Anterior cingulate cortex (tissue), 58 donors: ENCODE data around the gene RAB11FIP3.
A peak's percentile ranks its signal among the peaks of the same experiment; 100 is the strongest.

Experiments
- DNase-seq, 58 donors: peaks; one replicate each; lab custom pipeline; 2025; lab: John Stamatoyannopoulos, UW

The RAB11FIP3 gene

DNA sequence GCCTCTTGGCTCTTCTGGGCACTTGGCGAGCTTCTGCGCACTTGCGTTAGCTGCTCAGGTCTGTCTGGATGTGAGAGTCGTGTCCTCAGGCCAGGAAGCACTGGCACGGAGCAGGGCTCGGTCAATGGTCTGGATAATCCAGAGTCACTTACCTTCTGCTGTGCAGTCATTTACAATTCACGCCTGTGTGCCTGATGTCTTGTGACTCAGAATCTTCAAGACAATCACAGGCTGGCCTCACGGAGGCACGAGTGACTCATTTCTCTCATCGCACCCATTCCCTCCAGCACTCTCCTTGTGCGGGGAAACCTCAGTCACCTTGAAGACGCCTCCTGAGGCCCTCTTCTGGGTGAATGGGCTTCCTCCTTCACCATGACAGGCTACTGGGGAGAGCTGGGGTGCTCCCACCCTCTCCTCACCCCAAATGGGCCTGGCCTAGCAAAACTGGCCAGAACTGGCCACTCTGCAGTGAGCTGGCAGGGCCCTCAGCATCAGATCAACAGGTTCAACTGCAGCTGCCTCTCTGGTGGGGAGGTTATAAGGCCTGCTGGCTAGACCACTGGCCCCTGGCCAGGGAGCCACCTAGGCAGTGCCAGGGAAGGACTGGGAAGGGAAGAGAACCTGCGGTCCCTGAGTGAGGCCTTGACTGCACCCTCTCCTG lies 100.2 kb downstream of the RAB11FIP3 start:
- peak in 20 of 58 donors; percentile 13 to 67 (median 32) for DNase-seq

DNA sequence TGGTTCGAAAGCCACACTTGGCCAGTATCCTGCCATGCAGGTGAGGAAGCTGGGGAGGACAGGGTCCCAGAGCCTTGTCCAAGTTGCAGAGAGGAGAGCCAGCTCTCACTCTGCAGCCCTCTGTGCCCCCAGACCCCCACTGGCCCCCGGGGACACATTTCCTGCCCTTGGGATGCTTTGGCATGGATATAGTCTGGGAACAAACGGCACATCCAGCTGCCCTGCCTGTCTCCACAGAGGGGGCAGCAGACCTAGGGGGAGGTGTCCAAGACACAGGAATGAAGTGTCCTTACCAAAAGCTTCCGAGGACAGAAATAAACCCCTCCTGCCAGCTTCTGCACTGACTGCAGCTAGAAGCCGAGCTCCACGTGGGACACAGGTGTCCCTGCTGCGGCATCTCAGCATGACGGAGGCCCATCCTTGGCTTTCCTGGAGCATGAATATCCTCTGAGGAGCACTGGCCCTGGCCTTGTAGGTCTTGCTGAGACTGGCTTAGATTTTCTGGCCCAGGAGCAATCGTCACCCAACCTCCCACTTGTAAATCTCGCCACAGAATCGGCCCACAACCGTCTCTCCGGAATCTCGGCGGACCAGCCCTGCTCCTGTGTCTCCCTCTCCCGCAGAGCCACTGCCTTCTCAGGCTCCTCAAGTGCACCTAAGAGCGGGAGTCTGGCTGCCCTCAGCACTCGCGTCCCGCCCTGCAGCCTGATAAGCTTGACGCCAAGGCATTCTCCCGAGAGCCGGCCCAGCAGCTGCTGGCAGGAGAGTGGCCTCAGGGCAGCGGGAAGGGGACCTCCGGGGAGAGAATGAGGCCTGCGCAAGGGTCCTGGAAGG lies 100.9 kb downstream of the RAB11FIP3 start:
- peak in 13 of 58 donors; percentile 42 to 67 (median 49) for DNase-seq

DNA sequence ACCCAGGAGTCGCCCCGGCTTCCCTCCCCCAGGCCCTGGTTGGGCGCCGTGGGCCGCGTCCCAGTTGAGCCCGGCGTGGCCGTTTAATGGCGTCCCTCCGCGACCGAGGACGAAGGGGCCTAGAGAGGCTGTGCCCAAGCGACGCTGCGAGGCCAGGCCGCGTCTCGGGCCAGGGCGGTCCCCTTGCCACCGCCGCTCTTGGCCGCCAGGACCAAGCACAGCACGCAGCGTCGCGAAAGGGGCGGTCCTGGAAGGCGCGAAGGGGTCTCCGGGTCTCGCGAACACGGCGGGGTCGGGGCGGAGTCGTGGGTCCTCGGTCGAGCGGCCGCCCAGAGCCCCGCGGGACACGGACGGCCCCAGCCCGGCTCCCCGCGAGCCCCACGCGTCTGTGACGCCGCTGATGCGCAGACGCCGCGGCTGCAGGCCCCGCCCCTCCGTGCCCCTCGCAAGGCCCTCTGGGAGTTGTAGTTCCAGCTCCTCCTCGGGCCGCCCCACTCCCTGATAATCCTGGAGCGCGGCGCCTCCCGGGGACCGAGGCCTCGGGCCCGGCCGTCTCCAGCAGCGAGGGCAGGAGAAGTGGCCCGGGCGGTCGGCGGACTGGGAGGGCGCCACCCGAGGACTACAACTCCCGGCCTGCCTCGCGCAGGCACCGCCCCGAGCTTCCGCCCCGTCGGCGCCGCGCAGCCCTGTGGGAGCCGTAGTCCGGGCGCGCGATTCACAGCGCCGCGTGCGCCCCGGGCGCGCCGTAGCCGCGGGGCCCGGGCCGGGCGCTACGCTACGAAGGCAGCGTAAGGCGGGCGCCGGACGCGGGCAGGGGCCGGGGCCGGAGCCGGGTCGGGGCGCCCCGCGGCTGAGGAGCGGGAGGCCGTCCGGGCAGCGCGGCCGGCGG lies 101.8 kb downstream of the RAB11FIP3 start, which contains the start of gene CAPN15:
TSS of gene CAPN15 (plus strand) at position 698 of the 889 bp plus-strand sequence. CDS start 19,127 bp downstream, outside the sequence.
- peak; percentile 46 to 98 (median 86) for DNase-seq

DNA sequence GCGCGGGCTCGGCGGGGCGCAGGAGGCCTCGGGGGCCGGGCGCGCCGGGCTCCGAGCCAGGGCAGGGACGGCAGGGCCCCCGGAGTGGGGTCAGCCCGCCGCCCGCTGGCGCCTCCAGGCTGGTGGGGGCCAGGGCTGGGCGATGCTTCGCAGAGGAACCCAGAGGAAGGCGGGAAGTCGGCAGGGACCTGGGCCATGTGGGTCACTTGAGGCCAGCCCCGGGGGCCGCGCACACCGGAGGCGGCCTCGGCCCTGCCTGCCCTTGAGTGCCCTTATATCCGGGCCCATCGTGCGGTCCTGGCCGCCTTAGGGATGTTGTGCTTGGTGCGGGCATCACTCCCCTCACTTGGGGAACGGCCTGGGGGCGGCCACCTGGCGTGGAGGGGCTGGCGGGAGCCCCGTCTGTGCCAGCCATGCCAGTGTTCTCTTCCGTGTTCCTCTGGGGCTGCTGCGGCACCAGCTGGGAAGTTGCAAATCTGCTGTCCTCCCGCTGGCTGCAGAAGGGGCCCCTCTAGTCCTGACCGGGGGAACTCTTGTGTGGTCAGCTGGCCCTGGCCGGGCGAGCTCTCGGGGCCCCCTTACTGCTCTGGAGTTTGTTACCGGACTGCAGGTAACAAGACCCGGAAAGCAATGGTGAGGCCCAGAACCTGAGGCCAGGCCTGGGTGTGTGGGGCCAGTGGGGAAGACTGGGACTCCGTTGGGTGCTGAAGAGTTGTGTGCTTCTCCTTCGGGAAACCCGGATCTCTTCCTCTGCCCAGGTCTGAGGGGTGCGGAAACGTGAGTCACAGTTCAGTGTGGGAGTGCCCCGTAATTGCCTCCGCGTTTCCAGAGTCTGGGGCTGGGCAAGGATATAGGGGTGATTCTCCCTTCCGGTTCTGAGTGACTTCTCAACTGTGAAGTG lies 102.9 kb downstream of the RAB11FIP3 start:
- peak in 2 of 58 donors; percentile 20 to 29 for DNase-seq

DNA sequence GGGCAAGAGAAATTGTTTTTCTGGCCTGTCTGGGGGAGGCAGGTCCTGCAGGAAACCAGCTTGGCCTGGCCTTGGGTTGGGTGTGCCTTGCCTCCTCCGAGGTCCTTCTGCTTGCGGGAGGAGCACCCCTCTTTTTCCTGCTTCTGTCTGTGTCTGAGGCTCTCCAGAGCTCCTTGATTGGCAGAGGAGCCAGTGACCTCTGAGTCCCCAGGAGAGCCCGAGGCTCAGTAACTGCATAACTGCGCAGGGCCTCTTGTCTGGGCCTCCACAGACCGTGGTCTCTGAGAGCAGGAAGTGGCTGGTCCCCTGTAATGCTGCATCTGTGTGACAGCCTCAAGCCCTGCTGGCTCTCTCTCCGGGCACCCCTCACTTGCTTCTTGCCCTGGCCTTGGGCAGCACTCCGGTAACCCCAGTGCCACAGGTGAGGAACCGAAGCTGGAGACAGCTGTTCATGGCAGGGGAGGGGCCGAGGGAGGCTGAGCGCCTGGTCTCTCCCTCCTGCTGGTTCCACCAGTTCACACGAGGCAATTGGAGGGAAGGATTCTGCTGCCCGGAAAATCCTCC lies 103.6 kb downstream of the RAB11FIP3 start:
- DNase-seq: no peak

DNA sequence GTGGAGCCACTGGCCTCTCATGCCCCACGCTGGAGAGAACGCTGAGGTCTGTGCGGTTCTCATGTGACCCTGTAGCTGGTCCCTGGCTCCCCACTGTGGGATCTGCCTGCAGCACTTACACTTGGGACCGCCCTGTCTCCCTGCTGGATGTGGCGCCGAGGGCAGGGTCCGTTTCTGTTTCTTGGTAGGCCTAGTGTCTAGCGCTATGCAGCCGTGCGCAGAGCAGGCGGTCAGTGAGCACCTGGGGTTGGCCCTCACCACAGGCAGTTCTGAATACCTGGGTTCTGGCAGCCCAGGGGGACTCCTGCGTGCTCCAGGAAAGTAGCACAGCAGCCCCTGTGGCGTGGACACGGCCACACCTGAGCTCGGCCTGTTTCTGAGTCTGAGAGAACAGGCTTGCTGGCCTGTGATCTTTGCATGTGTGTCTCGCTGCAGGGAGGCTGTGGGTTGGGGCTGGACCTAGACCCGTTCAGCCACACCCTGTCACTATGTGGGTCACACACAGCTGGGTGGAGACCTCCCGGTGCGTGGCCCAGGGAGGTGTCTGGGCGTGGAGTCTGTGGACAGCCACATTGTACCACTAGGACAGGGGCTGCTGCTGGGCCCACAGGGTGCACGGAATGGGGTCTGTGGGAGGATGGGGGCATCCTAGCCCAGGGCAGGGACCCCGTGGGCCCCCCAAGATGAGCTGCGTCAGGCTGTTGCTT lies 104.8 kb downstream of the RAB11FIP3 start:
- no peak for DNase-seq

DNA sequence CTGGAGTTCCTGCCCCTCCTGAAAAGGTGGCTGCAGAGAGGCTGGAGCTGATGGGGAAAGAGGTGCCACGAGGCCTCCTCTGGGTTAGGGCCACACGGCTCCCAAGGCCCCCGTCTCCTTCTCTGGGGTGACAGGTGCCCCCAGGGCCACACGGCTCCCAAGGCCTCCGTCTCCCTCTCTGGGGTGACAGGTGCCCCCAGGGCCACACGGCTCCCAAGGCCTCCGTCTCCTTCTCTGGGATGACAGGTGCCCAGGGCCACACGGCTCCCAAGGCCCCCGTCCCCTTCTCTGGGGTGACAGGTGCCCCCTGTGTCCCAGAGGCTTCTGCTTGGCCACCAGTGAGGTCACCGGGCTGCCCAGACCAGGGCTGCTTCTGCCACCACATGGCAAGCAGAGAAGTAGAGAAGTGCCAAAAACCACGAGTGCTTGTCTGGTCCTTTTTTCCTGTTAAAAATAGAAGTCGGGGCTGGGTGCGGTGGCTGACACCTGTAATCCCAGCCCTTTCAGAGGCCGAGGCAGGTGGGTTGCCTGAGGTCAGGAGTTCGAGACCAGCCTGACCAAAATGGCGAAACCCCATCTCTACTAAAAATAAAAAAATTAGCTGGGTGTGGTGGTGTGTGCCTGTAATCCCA lies 106.2 kb downstream of the RAB11FIP3 start:
- no peak for DNase-seq

DNA sequence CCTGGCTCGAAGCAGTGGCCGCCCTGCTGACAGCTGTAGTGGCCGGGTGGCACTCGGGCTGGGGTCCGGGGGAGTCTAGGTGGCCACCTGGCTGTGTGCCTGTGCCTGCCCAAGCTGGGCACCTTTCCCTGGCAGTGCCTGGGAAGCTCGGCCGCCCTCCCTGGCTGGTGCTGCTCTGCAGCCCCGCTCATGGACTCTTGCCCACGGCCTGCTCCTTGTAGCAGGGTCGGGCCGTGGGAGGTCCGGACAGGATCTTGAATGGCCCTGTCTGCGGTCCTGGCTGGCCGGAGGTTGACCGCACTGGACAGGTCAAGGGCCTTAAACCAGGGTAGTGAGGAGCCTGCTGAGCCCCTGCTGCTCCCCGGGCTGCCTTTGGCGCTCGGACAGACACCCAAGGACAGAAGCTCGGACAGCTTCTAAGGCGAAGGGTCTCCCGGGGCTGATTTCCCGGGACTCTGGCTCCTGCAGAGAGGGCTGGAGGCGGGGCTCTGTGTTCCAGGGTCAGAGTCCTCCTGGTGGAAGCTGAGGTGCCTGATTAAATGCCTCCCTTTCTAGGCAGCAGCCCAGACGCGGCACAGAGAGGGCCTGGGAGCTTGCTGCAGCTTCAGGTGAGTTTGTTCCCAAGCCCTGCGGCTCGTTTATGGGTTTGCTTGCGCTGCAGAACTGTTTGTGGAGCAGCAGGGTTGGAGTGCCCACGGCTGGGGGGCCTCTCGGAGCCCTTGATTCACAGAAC lies 108.1 kb downstream of the RAB11FIP3 start:
- peak in 6 of 58 donors; percentile 11 to 45 (median 20) for DNase-seq

DNA sequence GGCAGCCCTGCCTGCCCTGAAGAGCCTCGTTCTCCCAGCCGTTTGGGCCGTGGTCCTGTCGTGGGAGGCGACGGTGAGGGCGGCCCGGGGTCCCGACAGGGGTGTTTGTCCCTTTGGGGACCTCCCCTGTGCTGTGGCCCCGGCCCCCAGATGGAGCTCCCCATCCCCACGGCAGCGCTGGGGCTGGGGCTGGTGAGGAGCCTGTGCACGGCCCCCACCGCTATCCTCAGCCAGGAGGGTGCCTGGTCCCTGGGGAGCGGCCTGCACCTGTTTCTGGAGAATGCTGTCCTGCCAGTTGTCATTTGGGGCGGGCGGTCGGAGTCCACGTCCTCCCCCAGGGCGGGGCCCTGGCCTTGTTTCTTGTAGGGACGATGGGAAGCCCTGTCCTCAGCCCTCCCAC lies 108.7 kb downstream of the RAB11FIP3 start:
- DNase-seq: no peak

DNA sequence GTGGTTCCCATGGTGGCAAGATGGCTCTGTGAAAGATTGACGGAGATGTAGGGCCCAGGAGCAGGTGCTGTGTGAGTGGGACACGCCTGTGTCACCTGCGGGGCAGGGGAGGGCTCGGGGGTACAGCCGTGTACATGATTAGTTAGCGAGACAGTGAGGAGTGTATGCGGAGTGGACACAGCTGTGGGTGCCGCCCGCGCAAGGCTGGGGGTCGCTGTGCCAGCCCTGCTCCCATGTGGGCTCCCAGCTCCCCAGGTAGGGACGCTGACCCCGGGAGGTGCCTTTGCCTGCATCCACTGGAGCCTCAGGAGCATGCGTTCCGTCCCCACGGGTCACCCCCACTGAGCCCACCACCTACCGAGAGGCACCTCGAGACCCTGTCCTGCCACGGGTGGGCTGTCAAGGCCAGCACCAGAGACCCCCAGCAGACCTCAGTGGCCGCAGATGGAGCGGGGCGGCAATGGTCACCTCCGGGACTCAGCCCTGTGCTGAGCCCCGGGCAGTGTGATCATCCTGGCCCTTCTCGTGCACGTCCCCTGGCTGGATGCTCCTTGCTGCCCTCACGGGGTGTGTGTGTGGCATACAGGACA lies 109.5 kb downstream of the RAB11FIP3 start:
- DNase-seq: no peak

DNA sequence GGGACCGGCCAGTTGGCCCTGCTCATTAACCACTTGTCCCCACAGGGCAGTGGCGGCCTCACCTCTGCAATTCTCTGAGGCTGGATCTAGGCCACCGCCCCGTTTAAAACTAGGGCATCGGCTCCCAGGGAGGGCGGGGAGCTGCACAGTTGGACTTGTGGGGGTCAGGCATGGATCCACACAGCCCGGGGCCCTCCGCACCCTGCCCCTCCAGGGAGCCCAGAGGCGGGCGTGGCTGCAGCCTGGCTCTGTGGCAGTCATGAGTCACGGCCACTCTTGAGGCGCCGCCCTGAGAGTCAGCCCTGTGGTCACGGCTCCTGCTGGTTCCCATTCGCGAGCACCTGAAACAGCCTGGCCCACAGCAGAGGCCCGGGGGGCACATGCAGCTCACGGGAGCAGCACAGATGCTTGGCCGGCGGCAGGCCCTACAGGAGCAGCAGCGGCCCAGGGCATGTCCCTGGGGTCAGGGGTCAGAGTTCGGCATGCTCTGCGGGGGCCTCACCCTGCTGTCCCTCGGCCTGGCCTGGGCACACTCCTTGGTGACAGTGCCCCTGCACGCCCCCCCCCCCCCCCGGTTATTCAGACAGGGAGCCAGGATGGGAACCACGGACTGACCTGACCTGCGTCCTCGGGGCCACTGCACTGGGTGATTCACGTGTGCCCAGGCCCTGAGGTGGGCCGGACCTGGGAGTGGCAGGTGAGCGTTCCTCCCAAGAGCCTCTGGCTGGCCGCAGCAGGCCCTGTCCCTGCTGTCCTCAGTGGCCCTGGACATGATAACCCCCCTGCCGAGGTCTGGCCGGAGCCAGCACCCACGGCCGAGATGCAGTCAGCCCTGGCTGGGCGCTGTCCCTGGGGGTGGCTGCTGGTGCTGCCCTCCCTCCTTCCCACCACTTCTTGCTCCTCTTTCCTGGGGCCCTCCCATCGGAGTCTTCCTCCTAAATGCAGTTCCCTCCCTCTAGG lies 110.3 kb downstream of the RAB11FIP3 start:
- DNase-seq: no peak

DNA sequence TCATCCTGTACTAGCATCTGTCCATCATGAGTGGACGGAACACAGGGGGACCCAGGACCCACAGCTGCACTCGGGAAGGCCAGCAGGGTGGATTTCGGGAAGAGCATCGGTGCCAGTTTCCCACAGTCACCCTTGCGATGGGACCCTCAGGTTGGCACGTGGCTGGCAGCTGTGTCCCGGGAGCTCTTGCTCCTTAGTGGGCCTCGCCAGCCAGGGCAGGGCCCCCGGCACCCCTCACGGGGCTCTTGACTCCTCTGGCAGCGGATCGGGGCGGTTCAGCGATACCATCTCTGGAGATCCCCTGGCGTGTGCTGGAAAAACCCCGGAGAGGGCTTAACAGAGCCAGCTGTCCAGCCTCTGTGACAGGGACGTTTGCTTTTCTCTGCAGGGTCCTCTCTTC lies 111.3 kb downstream of the RAB11FIP3 start:
- no peak for DNase-seq

DNA sequence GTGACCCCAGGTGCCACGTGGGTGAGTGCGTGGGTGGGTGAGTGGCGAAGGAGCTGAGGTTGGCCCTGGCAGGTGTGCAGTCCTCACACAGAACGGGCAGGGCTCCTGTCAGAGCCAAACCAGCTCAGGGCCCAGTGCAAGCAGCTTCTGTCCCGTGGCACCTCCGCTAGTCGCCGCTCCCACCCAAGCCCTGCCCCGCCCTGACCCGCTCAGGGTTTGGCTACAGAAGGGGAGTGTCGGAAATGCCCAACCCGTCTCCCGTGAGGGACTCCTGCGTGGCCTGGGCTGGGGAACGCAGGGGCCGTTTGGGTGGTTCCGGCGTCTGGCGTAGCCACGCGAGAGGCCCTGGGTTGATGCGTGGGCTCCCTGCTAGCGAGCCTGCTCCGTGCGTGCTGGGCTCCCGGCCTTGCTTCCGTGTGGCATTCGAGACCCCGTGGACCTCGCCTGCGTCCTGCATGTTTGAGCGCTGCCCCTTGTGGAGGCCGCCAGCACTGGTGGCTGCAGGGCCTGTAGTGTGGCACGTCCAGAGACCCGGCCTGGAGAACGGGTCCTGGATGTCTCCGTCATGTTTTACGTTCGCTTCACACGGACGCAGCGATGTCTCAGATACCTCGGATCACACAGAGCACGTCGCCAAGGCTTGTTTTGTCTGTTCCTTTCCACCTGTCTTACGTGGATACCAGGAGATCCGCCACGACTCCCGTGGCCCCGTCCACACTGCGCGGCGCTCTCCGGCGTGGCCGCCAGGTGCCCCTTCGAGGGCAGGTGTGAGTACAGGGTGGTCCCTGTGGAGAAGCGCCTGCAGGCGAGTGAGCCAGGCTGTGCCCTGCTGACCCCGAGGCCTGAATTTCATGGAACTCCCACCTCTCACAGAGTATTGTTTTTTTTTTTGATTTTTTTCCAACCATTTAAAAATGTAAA lies 112.2 kb downstream of the RAB11FIP3 start:
- DNase-seq: no peak

DNA sequence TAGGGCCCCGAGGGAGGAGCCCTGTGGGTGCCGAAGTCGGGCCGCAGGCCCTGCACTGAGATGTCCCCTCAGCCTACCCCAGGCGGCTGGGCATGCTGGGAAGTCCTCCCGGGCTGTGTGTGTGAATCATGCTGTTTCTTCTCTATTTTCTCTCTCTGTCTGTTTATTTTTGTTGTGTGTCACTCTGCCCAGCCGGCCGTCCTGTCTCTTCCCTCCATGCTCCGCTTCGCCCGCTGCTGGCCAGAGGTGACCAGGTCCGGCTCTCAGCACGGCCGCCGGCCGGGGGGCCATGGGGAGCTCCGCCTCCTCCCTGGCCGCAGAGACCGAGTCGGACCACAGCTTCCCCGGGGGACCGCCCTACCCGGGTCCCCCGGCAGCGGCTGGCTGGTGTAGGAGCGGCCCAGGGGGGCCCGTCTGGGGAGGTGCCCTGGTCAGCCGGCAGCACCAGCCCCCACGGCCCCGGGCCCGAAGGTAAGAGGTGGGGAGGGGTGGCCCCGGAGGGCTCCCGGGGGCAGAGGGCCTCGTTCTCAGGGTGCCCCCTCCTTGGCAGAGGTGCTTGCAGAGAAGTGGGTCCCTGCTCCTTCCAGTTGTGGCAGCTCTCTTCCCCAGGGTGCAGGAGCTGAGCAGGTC lies 114.6 kb downstream of the RAB11FIP3 start:
- no peak for DNase-seq
